Measurements from ENCODE around the gene TEAD3.
"Not testable (repeated sequence)": the region's sequence is repeated elsewhere in the genome, so short reads cannot be mapped to it uniquely, and the experiment has no call there.

The TEAD3 gene

GRCh38 chr6:35519313-35520015 is 22.6 kb upstream of the TEAD3 start:
- TF ChIP-seq EZH2phosphoT487 (IDR thresholded peaks at IDR 0.05; ENCODE audit: low read length) (no peak), CTCF (IDR thresholded peaks at IDR 0.05; ENCODE audit: low read length) (no peak)
- Histone ChIP-seq H3K4me3 (ENCODE audit: low read length) (no peak overlapping the region), H3K9ac (ENCODE audit: low read length) (no peak overlapping the region), H3F3A (ENCODE audit: insufficient read depth, low read length) (no peaks in the 10 kb centered on the region), H3K79me2 (ENCODE audit: low read length) (no peaks in the 10 kb centered on the region), H3K9me3 (replicated peaks; ENCODE audit: insufficient read depth, low read length) (no peaks in the 10 kb centered on the region), H3K27ac (ENCODE audit: low read length) (no peak overlapping the region), H3K9me2 (replicated peaks; ENCODE audit: insufficient read depth, low read length) (no peaks in the 10 kb centered on the region), H3K4me2 (ENCODE audit: low read depth, low read length) (no peak overlapping the region), H3K4me1 (ENCODE audit: low read length) (no peaks in the 10 kb centered on the region), H2AFZ (ENCODE audit: low read length) (no peak overlapping the region), H3K36me3 (replicated peaks; ENCODE audit: insufficient read depth, low read length) (no peaks in the 10 kb centered on the region), H3K27me3 (replicated peaks; ENCODE audit: insufficient read depth, low read length) (no peaks in the 10 kb centered on the region), H4K20me1 (ENCODE audit: insufficient read depth, low read length) (no peaks in the 10 kb centered on the region)
- DNase-seq, result no peak

DNA sequence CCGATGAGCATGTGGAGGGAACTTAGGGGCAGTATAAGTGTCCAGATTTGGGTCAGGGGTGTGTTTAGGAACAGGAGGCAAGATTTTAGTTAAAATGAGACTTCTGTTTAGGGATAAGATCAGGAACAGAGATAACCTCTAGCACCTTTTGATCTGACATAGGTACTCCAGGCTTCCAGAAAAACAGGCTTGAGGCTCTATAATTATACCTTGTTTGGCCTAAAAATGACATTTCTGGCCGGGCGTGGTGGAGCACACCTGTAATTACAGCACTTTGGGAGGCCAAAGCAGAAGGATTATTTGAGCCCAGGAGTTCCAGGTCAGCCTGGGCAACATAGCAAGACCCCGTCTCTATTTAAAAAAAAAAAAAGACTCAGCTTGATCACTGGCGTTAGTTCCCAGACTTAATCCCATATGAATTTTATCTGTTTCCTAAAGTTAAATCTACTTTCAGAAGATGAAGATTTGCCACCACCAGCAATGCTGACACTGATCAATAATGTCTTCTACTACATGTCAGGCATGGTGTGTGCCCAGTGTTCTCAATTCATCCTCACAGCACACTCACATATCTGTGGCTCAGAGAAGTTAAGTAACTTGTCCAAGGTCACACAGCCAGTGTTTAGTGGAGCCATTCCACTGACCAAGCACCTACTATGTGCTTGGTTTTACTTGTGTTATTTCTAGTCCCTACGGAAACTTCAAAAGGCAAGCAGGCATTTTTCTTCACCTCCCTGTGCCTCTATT is 21.9 kb upstream of the TEAD3 start:
- TF ChIP-seq EZH2 (optimal IDR thresholded peaks at IDR 0.05; ENCODE audit: low read depth, low read length), result no peak
- no peak for TF ChIP-seq CTCF (IDR thresholded peaks at IDR 0.05; ENCODE audit: low read length)
- TF ChIP-seq EZH2phosphoT487 (IDR thresholded peaks at IDR 0.05; ENCODE audit: low read length), result no peak
- no peaks in the 10 kb centered on the region for H3K27me3 ChIP-seq (replicated peaks; ENCODE audit: insufficient read depth, low read length)
- H3K4me3 ChIP-seq (ENCODE audit: low read length), result no peak overlapping the region
- no peak overlapping the region for H3K4me2 ChIP-seq (ENCODE audit: low read depth, low read length)
- H3K9me3 ChIP-seq (replicated peaks; ENCODE audit: insufficient read depth, low read length), result no peaks in the 10 kb centered on the region
- H2AFZ ChIP-seq (ENCODE audit: low read length), result no peak overlapping the region
- no peaks in the 10 kb centered on the region for H3K79me2 ChIP-seq (ENCODE audit: low read length)
- H3K36me3 ChIP-seq (replicated peaks; ENCODE audit: insufficient read depth, low read length), result no peaks in the 10 kb centered on the region
- H3F3A ChIP-seq (ENCODE audit: insufficient read depth, low read length), result no peaks in the 10 kb centered on the region
- no peaks in the 10 kb centered on the region for H4K20me1 ChIP-seq (ENCODE audit: insufficient read depth, low read length)
- H3K4me1 ChIP-seq (ENCODE audit: low read length), result no peaks in the 10 kb centered on the region
- H3K9ac ChIP-seq (ENCODE audit: low read length), result no peak overlapping the region
- no peak overlapping the region for H3K27ac ChIP-seq (ENCODE audit: low read length)
- H3K9me2 ChIP-seq (replicated peaks; ENCODE audit: insufficient read depth, low read length), result no peaks in the 10 kb centered on the region
- no peak for DNase-seq

DNA sequence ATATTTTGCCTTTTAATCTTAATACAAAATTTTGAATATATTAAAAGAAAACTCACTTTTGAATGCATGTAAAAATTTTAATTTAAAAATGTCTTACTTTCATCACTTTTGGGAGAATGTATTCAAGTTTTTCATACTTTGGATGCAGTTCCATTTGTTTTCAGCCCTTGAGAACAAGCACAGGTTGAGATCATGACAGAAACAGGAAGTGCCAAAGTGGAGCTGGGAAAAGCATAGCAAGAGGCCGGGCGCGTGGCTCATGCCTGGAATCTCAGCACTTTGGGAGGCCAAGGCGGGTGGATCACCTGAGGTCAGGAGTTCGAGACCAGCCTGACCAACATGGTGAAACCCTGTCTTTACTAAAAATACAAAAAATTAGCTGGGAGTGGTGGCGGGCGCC is 21.1 kb upstream of the TEAD3 start:
- DNase-seq, result not testable (repeated sequence)

DNA sequence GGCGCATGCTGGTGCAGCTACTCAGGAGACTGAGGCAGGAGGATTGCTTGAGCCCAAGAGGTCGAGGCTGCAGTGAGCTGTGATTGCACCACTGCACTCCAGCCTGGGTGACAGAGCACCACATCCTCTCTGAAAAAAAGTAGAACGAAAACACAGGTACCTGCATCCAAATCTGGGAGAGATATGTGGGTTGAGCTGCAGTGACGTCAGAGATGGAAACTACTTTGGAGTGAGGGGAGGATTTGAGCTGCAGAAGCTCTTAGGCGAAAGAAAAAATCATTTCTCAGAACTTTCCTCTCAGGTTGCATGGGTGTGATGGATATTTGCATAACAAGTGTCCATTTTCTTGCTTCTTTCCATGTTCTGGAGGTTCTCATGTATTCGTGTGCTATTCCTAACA is 19.8 kb upstream of the TEAD3 start:
- H3K4me3 ChIP-seq (ENCODE audit: low read length), result no peak overlapping the region
- H3K9ac ChIP-seq (ENCODE audit: low read length), result no peak overlapping the region
- no peaks in the 10 kb centered on the region for H4K20me1 ChIP-seq (ENCODE audit: insufficient read depth, low read length)
- no peaks in the 10 kb centered on the region for H3K9me2 ChIP-seq (replicated peaks; ENCODE audit: insufficient read depth, low read length)
- no peaks in the 10 kb centered on the region for H3K36me3 ChIP-seq (replicated peaks; ENCODE audit: insufficient read depth, low read length)
- H3K27ac ChIP-seq (ENCODE audit: low read length), result no peak overlapping the region
- H3K4me2 ChIP-seq (ENCODE audit: low read depth, low read length), result no peak overlapping the region
- H3K4me1 ChIP-seq (ENCODE audit: low read length), result no peaks in the 10 kb centered on the region
- TF ChIP-seq CTCF (IDR thresholded peaks at IDR 0.05; ENCODE audit: low read length) (no peak), EZH2 (optimal IDR thresholded peaks at IDR 0.05; ENCODE audit: low read depth, low read length) (no peak), EZH2phosphoT487 (IDR thresholded peaks at IDR 0.05; ENCODE audit: low read length) (no peak)
- DNase-seq, result no peak
- no peaks in the 10 kb centered on the region for H3F3A ChIP-seq (ENCODE audit: insufficient read depth, low read length)
- H3K27me3 ChIP-seq (replicated peaks; ENCODE audit: insufficient read depth, low read length), result no peaks in the 10 kb centered on the region
- H3K9me3 ChIP-seq (replicated peaks; ENCODE audit: insufficient read depth, low read length), result no peaks in the 10 kb centered on the region
- H2AFZ ChIP-seq (ENCODE audit: low read length), result no peak overlapping the region
- no peaks in the 10 kb centered on the region for H3K79me2 ChIP-seq (ENCODE audit: low read length)

More for the DNA sequence above, 21.1 kb upstream of the TEAD3 start:
- not testable (repeated sequence) for H3K27me3 ChIP-seq (replicated peaks; ENCODE audit: insufficient read depth, low read length); H2AFZ ChIP-seq (ENCODE audit: low read length); H3K36me3 ChIP-seq (replicated peaks; ENCODE audit: insufficient read depth, low read length); H3K4me3 ChIP-seq (ENCODE audit: low read length); H3K9ac ChIP-seq (ENCODE audit: low read length); H3K27ac ChIP-seq (ENCODE audit: low read length); H3K4me2 ChIP-seq (ENCODE audit: low read depth, low read length); H3F3A ChIP-seq (ENCODE audit: insufficient read depth, low read length); H3K4me1 ChIP-seq (ENCODE audit: low read length); H3K9me3 ChIP-seq (replicated peaks; ENCODE audit: insufficient read depth, low read length); H3K9me2 ChIP-seq (replicated peaks; ENCODE audit: insufficient read depth, low read length); H3K79me2 ChIP-seq (ENCODE audit: low read length); H4K20me1 ChIP-seq (ENCODE audit: insufficient read depth, low read length)

DNA sequence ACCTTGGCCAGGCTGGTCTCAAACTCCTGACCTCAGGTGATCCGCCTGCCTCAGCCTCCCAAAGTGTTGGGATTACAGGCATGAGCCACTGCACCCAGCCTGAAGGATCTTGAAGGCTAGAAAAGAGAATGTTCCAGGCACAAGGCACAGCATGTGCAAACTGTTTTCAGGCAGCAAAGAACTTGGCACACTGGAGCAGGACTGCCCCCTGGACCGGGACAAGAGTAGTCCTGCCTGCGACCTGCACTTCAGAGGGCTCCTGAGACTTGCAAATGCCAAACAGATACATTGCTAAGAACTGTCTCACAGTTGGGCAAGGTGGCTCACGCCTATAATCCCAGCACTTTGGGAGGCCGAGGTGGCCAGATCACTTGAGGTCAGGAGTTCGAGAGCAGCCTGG is 19.1 kb upstream of the TEAD3 start:
- H3K27me3 ChIP-seq (replicated peaks; ENCODE audit: insufficient read depth, low read length); H3K4me2 ChIP-seq (ENCODE audit: low read depth, low read length); DNase-seq; H3F3A ChIP-seq (ENCODE audit: insufficient read depth, low read length); H3K4me3 ChIP-seq (ENCODE audit: low read length); H3K27ac ChIP-seq (ENCODE audit: low read length); H4K20me1 ChIP-seq (ENCODE audit: insufficient read depth, low read length); H3K36me3 ChIP-seq (replicated peaks; ENCODE audit: insufficient read depth, low read length); H2AFZ ChIP-seq (ENCODE audit: low read length); H3K4me1 ChIP-seq (ENCODE audit: low read length); H3K9ac ChIP-seq (ENCODE audit: low read length); H3K9me3 ChIP-seq (replicated peaks; ENCODE audit: insufficient read depth, low read length); H3K79me2 ChIP-seq (ENCODE audit: low read length); H3K9me2 ChIP-seq (replicated peaks; ENCODE audit: insufficient read depth, low read length): not testable (repeated sequence)

Data from MM.1S (cell line).